IMR-90 (cell line): Measurements from ENCODE around the gene STAC. TPM values are rescaled to one million over a fixed set of nuclear protein-coding genes. Genes with fewer than 3 reads are reported as not detected.

Experiments
- ATAC-seq: fragments of 200-7000 bp; cut with Tn5 transposase; 2 replicates; pipeline ENCODE4 v1.9.1; 2020; ENCODE audit warnings: low read depth, mild to moderate bottlenecking, moderate library complexity
- BruUV-seq: library from RNA; stranded (reverse); fragments of 400-500 nt; replicated peaks from 2 replicates; lab custom pipeline; 2021; lab: Mats Ljungman, UMichigan
- CTCF ChIA-PET: fragments of 300-600 bp; formaldehyde crosslinking; extraction: SDS; loops from one replicate; lab custom pipeline; 2021; ENCODE audit warnings: antibody characterized with exemption; lab: Yijun Ruan, JAX
- POLR2A ChIA-PET: fragments of 300-600 bp; sonication (Branson Sonifier 250); formaldehyde crosslinking; loops from one replicate; lab custom pipeline; 2022; ENCODE audit warnings: antibody characterized with exemption; ENCODE audit not compliant: unreplicated experiment; lab: Charles Lee
- DNase-seq: peaks from one replicate; pipeline ENCODE4 v3.0.0; 2013
- H2AFZ ChIP-seq: replicated peaks from 2 replicates; pipeline ENCODE3; 2013; ENCODE audit warnings: low read length, mild to moderate bottlenecking; ENCODE audit not compliant: poor library complexity
- H2AK5ac ChIP-seq: 2 replicates; pipeline ENCODE4 v1.6.1; 2013; ENCODE audit warnings: low read depth, low read length, inconsistent platforms
- H2AK9ac ChIP-seq: replicated peaks from 2 replicates; pipeline ENCODE3; 2013; ENCODE audit warnings: mild to moderate bottlenecking, low read depth, low read length, moderate library complexity; ENCODE audit not compliant: poor library complexity
- H2BK120ac ChIP-seq: 2 replicates; pipeline ENCODE4 v1.6.1; 2013; ENCODE audit warnings: low read depth, low read length, inconsistent platforms
- H2BK15ac ChIP-seq: 3 replicates; pipeline ENCODE4 v1.6.1; 2013; ENCODE audit warnings: low read depth, low read length, inconsistent platforms
- H2BK20ac ChIP-seq: 2 replicates; pipeline ENCODE4 v1.6.1; 2013; ENCODE audit warnings: low read depth, mild to moderate bottlenecking, inconsistent platforms, low read length, moderate library complexity
- H2BK5ac ChIP-seq: 2 replicates; pipeline ENCODE4 v1.6.1; 2013; ENCODE audit warnings: mild to moderate bottlenecking, low read depth, low read length, inconsistent platforms; ENCODE audit not compliant: poor library complexity, severe bottlenecking
- H3K14ac ChIP-seq: replicated peaks from 2 replicates; pipeline ENCODE4 v1.6.1; 2013; ENCODE audit warnings: low read depth, low read length, inconsistent platforms
- H3K18ac ChIP-seq: 2 replicates; pipeline ENCODE4 v1.6.1; 2013; ENCODE audit warnings: low read depth, low read length, control low read depth
- H3K23ac ChIP-seq: 2 replicates; pipeline ENCODE4 v1.6.1; 2013; ENCODE audit warnings: low read depth, low read length, inconsistent platforms
- H3K27ac ChIP-seq: 2 replicates; pipeline ENCODE4 v1.5.1; 2013; ENCODE audit warnings: mild to moderate bottlenecking, control low read depth, low read length; ENCODE audit not compliant: insufficient read depth
- H3K27me3 ChIP-seq: 2 replicates; pipeline ENCODE4 v1.6.1; 2013; ENCODE audit warnings: low read length; ENCODE audit not compliant: control insufficient read depth, insufficient read depth
- H3K36me3 ChIP-seq: 2 replicates; pipeline ENCODE4 v1.6.1; 2013; ENCODE audit warnings: low read length, mixed read lengths; ENCODE audit not compliant: control insufficient read depth, insufficient read depth
- H3K4ac ChIP-seq: 2 replicates; pipeline ENCODE4 v1.6.1; 2013; ENCODE audit warnings: low read depth, low read length, inconsistent platforms
- H3K4me1 ChIP-seq: 2 replicates; pipeline ENCODE4 v1.6.1; 2013; ENCODE audit warnings: low read length, mixed read lengths; ENCODE audit not compliant: control insufficient read depth, insufficient read depth
- H3K4me2 ChIP-seq: 2 replicates; pipeline ENCODE4 v1.6.1; 2013; ENCODE audit warnings: low read depth, mild to moderate bottlenecking, control low read depth, low read length, moderate library complexity
- H3K4me3 ChIP-seq: 2 replicates; pipeline ENCODE4 v1.5.1; 2013; ENCODE audit warnings: low read depth, mild to moderate bottlenecking, control low read depth, low read length, moderate library complexity; ENCODE audit not compliant: insufficient read depth
- H3K56ac ChIP-seq: 2 replicates; pipeline ENCODE4 v1.6.1; 2013; ENCODE audit warnings: low read length, inconsistent platforms; ENCODE audit not compliant: insufficient read depth; ENCODE audit errors: extremely low read depth
- H3K79me1 ChIP-seq, 2 experiments: 2 replicates each; pipeline ENCODE4 v1.6.1; 2013; ENCODE audit warnings: low read length in 2 of 2, inconsistent platforms in 1 of 2, low read depth in 1 of 2
- H3K9ac ChIP-seq: 2 replicates; pipeline ENCODE4 v1.6.1; 2013; ENCODE audit warnings: low read depth, low read length, control low read depth
- H3K9me1 ChIP-seq: 2 replicates; pipeline ENCODE4 v1.6.1; 2013; ENCODE audit warnings: low read length, inconsistent platforms; ENCODE audit not compliant: insufficient read depth
- H3K9me3 ChIP-seq: 2 replicates; pipeline ENCODE4 v1.6.1; 2013; ENCODE audit warnings: low read length; ENCODE audit not compliant: control insufficient read depth, insufficient read depth
- H4K20me1 ChIP-seq: 2 replicates; pipeline ENCODE4 v1.6.1; 2013; ENCODE audit warnings: low read length, inconsistent platforms; ENCODE audit not compliant: insufficient read depth
- H4K5ac ChIP-seq: 2 replicates; pipeline ENCODE4 v1.6.1; 2013; ENCODE audit warnings: mild to moderate bottlenecking, low read depth, low read length, control low read depth
- H4K8ac ChIP-seq, 2 experiments: 2 replicates each; pipeline ENCODE4 v1.6.1; 2013; ENCODE audit warnings: low read depth in 2 of 2, low read length in 2 of 2, control low read depth in 1 of 2, inconsistent platforms in 1 of 2
- H4K91ac ChIP-seq: 2 replicates; pipeline ENCODE4 v1.6.1; 2013; ENCODE audit warnings: low read depth, low read length, inconsistent platforms; ENCODE audit not compliant: insufficient read depth
- BHLHE40 ChIP-seq: fragments of 150-350 bp; IDR thresholded peaks from 2 replicates; pipeline ENCODE4 v1.6.1; 2016; ENCODE audit warnings: mild to moderate bottlenecking, low read depth, low read length
- CHD1 ChIP-seq: IDR thresholded peaks from 2 replicates; pipeline ENCODE4 v1.6.1; 2012; ENCODE audit warnings: low read depth, low read length, improper control_type of control experiment
- ELK1 ChIP-seq: fragments of 150-350 bp; IDR thresholded peaks from 2 replicates; pipeline ENCODE4 v1.6.1; 2016; ENCODE audit warnings: low read depth, mild to moderate bottlenecking, low read length, moderate library complexity, borderline replicate concordance
- FOS ChIP-seq: fragments of 150-350 bp; IDR thresholded peaks from 2 replicates; pipeline ENCODE4 v1.6.1; 2016; ENCODE audit warnings: low read depth, low read length
- MAFK ChIP-seq: IDR thresholded peaks from 2 replicates; pipeline ENCODE4 v1.6.1; 2012; ENCODE audit warnings: low read depth, low read length, improper control_type of control experiment
- MXI1 ChIP-seq: IDR thresholded peaks from 2 replicates; pipeline ENCODE4 v1.6.1; 2012; ENCODE audit warnings: low read depth, mild to moderate bottlenecking, low read length, moderate library complexity, borderline replicate concordance
- POLR2A ChIP-seq: IDR thresholded peaks from 2 replicates; pipeline ENCODE4 v1.6.1; 2012; ENCODE audit warnings: mild to moderate bottlenecking, low read depth, low read length
- RAD21 ChIP-seq: IDR thresholded peaks from 2 replicates; pipeline ENCODE4 v1.6.1; 2012; ENCODE audit warnings: low read length, improper control_type of control experiment
- RCOR1 ChIP-seq: IDR thresholded peaks from 2 replicates; pipeline ENCODE4 v1.6.1; 2012; ENCODE audit warnings: mild to moderate bottlenecking, low read length, improper control_type of control experiment; ENCODE audit not compliant: insufficient replicate concordance
- RFX5 ChIP-seq: IDR thresholded peaks from 2 replicates; pipeline ENCODE4 v1.8.0; 2012; ENCODE audit warnings: low read depth, mild to moderate bottlenecking, low read length, moderate library complexity
- USF2 ChIP-seq: fragments of 150-350 bp; IDR thresholded peaks from 2 replicates; pipeline ENCODE4 v1.6.1; 2017; ENCODE audit warnings: mild to moderate bottlenecking, antibody characterized with exemption, low read length, low read depth
- WGBS, 2 experiments: methylation state at CpG; one replicate each; pipeline versions ENCODE4 v1.1.5 to v1.1.7; 2013; ENCODE audit warnings: missing lambda C conversion rate in 2 of 2; ENCODE audit not compliant: insufficient read length in 1 of 2; ENCODE audit errors: extremely low coverage in 2 of 2; 5-methylcytosine and 5-hydroxymethylcytosine counted together
- dilution Hi-C: fragments of 300-500 bp; cut with HindIII; formaldehyde crosslinking; loops from one replicate; pipeline ENCODE4 v1.14.3; 2018; ENCODE audit warnings: low sequenced_read_pairs; ENCODE audit not compliant: unreplicated experiment
- in situ Hi-C: fragments of 300-500 bp; cut with MboI; formaldehyde crosslinking; loops from 3 replicates; pipeline ENCODE4 v1.14.3; 2019; ENCODE audit warnings: low sequenced_read_pairs, inconsistent platforms, mixed read lengths
- intact Hi-C: fragments of 100-400 bp; cut with micrococcal nuclease; formaldehyde crosslinking; loops from 2 replicates; pipeline ENCODE4 v1.10.0; 2022
- polyA plus RNA-seq, 3 experiments: library from polyadenylated mRNA; depleted of rRNA; stranded (reverse); fragments of >200 nt; gene quantifications; 2 replicates each; pipeline ENCODE4 v1.2.3, GENCODE V29; 2012; ENCODE audit warnings: low replicate concordance in 1 of 3
- total RNA-seq: library from RNA; depleted of rRNA; stranded (reverse); fragments of >200 nt; gene quantifications from 2 replicates; pipeline ENCODE4 v1.2.3, GENCODE V29; 2012
- TF ChIP-seq, protein P1 (sequence below): conservative IDR thresholded peaks from 2 replicates; pipeline ENCODE4 v1.5.1; 2012; ENCODE audit warnings: mild to moderate bottlenecking, low read depth, low read length, improper control_type of control experiment

STAC gene
- total and polyA plus RNA-seq, 2 of the 4 experiments (the other 2 are of a cell fraction): 0.19 to 0.36 TPM

- CTCF ChIA-PET: no interaction called here
- no peak overlapping the region for H3K23ac ChIP-seq
- H2BK5ac ChIP-seq: no peak overlapping the region
- no peaks in the 10 kb centered on the region for H3K27me3 ChIP-seq
- no peak overlapping the region for H4K5ac ChIP-seq
- no TSS peak for BruUV-seq
- in situ Hi-C loops (no loop called here), intact Hi-C loops (no loop called here), dilution Hi-C loops (no loop called here)
- H3K9me3 ChIP-seq: no peaks in the 10 kb centered on the region
- H2BK15ac ChIP-seq: no peak overlapping the region
- no peak overlapping the region for H3K14ac ChIP-seq
- TF ChIP-seq FOS (no peak), BHLHE40 (no peak), MAFK (no peak), USF2 (no peak), RFX5 (no peak), POLR2A (no peak), CHD1 (no peak), RCOR1 (no peak), ELK1 (no peak), MXI1 (no peak), RAD21 (no peak)
- TF ChIP-seq, protein P1, sequence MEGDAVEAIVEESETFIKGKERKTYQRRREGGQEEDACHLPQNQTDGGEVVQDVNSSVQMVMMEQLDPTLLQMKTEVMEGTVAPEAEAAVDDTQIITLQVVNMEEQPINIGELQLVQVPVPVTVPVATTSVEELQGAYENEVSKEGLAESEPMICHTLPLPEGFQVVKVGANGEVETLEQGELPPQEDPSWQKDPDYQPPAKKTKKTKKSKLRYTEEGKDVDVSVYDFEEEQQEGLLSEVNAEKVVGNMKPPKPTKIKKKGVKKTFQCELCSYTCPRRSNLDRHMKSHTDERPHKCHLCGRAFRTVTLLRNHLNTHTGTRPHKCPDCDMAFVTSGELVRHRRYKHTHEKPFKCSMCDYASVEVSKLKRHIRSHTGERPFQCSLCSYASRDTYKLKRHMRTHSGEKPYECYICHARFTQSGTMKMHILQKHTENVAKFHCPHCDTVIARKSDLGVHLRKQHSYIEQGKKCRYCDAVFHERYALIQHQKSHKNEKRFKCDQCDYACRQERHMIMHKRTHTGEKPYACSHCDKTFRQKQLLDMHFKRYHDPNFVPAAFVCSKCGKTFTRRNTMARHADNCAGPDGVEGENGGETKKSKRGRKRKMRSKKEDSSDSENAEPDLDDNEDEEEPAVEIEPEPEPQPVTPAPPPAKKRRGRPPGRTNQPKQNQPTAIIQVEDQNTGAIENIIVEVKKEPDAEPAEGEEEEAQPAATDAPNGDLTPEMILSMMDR: no peak
- no peak overlapping the region for H3K4ac ChIP-seq
- ATAC-seq (no peak), DNase-seq (no peak)
- no peak overlapping the region for H2AFZ ChIP-seq
- no peak overlapping the region for H3K56ac ChIP-seq
- no peak overlapping the region for H4K91ac ChIP-seq
- H3K4me2 ChIP-seq: no peak overlapping the region
- no CpG with 5 or more reads among the region's 1 CpG for WGBS, 2 experiments
- no peak overlapping the region for H3K4me3 ChIP-seq
- H2AK9ac ChIP-seq: no peak overlapping the region
- no peaks in the 10 kb centered on the region for H3K79me1 ChIP-seq
- H3K36me3 ChIP-seq: no peaks in the 10 kb centered on the region
- H2BK20ac ChIP-seq: no peak overlapping the region
- no peak overlapping the region for H3K9ac ChIP-seq
- no peaks in the 10 kb centered on the region for H3K4me1 ChIP-seq
- POLR2A ChIA-PET: no interaction called here
- no peak overlapping the region for H3K27ac ChIP-seq
- H3K18ac ChIP-seq: no peak overlapping the region
- H2AK5ac ChIP-seq: no peak overlapping the region
- H3K9me1 ChIP-seq: no peaks in the 10 kb centered on the region
- H4K20me1 ChIP-seq: no peaks in the 10 kb centered on the region
- no peak overlapping the region for H2BK120ac ChIP-seq
- H4K8ac ChIP-seq: no peak overlapping the region
Observed at GRCh38 chr3:36501616-36502015, 121.3 kb downstream of the STAC start.
